HUES6 (cell line): ENCODE results near the gene B3GNT4.

ENCODE experiments used
- H3K27ac ChIP-seq: 2 replicates; pipeline ENCODE4 v1.7.0; 2013; ENCODE audit warnings: low read depth, mild to moderate bottlenecking, low read length, inconsistent platforms
- H3K27me3 ChIP-seq: 2 replicates; pipeline ENCODE4 v1.6.1; 2013; ENCODE audit warnings: low read length; ENCODE audit not compliant: control insufficient read depth, insufficient read depth
- H3K36me3 ChIP-seq: 2 replicates; pipeline ENCODE4 v1.6.1; 2013; ENCODE audit warnings: low read length; ENCODE audit not compliant: control insufficient read depth, insufficient read depth
- H3K4me1 ChIP-seq: 2 replicates; pipeline ENCODE4 v1.6.1; 2013; ENCODE audit warnings: low read length; ENCODE audit not compliant: control insufficient read depth, insufficient read depth
- H3K4me3 ChIP-seq: 2 replicates; pipeline ENCODE4 v1.5.1; 2013; ENCODE audit warnings: low read depth, low read length
- H3K9ac ChIP-seq: one replicate; pipeline ENCODE4 v1.6.1; 2013; ENCODE audit warnings: mild to moderate bottlenecking, low read length
- H3K9me3 ChIP-seq: 2 replicates; pipeline ENCODE4 v1.6.1; 2013; ENCODE audit warnings: low read depth, low read length; ENCODE audit not compliant: control insufficient read depth, insufficient read depth

The B3GNT4 gene

DNA sequence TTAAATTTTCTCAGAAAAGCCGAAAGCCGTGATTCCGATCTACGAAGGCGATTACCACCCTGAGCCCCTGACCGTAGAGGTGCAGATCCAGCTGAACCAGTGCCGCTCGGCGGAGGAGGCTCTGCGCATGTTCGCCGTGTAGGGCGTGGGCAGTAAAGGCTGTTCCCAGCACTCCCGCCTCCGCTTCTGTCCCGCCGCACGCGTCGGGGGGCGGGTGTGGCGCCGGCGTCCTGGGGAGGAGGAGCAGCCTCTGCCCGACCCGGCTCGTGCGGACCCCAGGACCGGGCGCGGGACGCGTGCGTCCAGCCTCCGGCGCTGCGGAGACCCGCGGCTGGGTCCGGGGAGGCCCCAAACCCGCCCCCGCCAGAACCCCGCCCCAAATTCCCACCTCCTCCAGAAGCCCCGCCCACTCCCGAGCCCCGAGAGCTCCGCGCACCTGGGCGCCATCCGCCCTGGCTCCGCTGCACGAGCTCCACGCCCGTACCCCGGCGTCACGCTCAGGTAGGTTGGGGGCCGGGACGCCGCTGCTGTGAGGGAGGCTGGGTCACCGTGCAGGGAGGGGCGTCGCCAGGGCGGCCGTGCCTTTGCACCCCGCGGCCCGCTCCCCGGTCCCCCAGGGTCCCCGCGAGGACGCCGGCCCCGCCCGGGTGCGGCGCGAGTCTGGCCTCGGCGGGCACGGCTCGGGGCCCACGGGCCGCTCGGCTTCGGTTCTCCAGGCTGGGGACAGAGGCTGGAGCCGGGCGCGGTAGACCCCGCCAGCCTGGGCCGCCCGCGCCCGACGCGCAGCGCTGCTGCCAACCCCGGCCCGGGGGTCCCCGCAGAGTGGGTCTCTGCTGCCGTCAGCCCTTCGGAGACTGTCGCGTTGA, at the start of gene B3GNT4:
Gene B3GNT4, plus strand, starts transcription at position 409 of the 866 bp plus-strand sequence. CDS start 910 bp downstream, outside the sequence.
- Histone ChIP-seq H3K9ac (peak within 1 kb of the TSS; percentile 51), H3K27me3 (peaks cover 51% of the 10 kb centered on the region), H3K4me1 (peaks cover 15% of the 10 kb centered on the region; the same call in 1 of the 2 replicates), H3K36me3 (peaks cover 19% of the 10 kb centered on the region), H3K27ac (no peak within 1 kb of the TSS), H3K4me3 (peak within 1 kb of the TSS; percentile 68), H3K9me3 (no peaks in the 10 kb centered on the region)

DNA sequence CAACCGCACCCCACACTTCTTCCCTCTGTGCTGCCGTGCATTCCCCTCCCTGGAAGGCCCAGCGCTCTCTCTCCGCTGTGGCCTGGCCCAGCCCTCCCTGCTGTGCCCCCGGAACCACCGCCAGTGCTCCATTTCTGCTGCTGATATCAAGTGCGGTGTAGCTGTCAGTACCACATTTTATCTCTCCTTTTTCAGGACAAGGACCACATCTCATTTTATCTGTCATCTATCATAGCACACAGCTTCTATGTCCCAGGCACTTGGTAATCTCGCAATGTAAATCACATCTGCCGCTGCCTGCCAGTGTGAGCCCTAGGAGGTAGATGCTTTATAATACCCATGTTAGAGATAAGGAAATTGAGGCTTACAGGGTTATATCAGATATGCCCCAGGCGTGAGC, 47.8 kb upstream of the B3GNT4 start:
- Histone ChIP-seq H3K9me3 (no peaks in the 10 kb centered on the region), H3K36me3 (no peaks in the 10 kb centered on the region), H3K9ac (no peak overlapping the region), H3K4me1 (peaks cover 5% of the 10 kb centered on the region; the same call in 1 of the 2 replicates), H3K4me3 (no peak overlapping the region), H3K27ac (no peak overlapping the region), H3K27me3 (no peaks in the 10 kb centered on the region)

GRCh38 chr12:122158700-122159285, 44.7 kb upstream of the B3GNT4 start:
- Histone ChIP-seq H3K4me1 (0 out of 2 replicates have a peak, but pooled peaks cover 3% of the 10 kb centered on the region), H3K9ac (no peak overlapping the region), H3K9me3 (no peaks in the 10 kb centered on the region), H3K27me3 (no peaks in the 10 kb centered on the region), H3K27ac (no peak overlapping the region), H3K36me3 (no peaks in the 10 kb centered on the region), H3K4me3 (no peak overlapping the region)

- Histone ChIP-seq H3K9ac (no peak overlapping the region), H3K4me1 (0 out of 2 replicates have a peak, but pooled peaks cover 3% of the 10 kb centered on the region), H3K9me3 (no peaks in the 10 kb centered on the region), H3K36me3 (no peaks in the 10 kb centered on the region), H3K27me3 (no peaks in the 10 kb centered on the region), H3K4me3 (no peak overlapping the region), H3K27ac (no peak overlapping the region)
Measured at GRCh38 chr12:122159882-122160281, 43.6 kb upstream of the B3GNT4 start.

- Histone ChIP-seq H3K36me3 (no peaks in the 10 kb centered on the region), H3K4me3 (no peak overlapping the region), H3K9me3 (no peaks in the 10 kb centered on the region), H3K4me1 (no peaks in the 10 kb centered on the region), H3K27me3 (no peaks in the 10 kb centered on the region), H3K27ac (no peak overlapping the region), H3K9ac (no peak overlapping the region)
Measured at GRCh38 chr12:122160761-122161160, 42.7 kb upstream of the B3GNT4 start.

GRCh38 chr12:122161682-122162081, 41.8 kb upstream of the B3GNT4 start:
- H3K27ac ChIP-seq = no peak overlapping the region

DNA sequence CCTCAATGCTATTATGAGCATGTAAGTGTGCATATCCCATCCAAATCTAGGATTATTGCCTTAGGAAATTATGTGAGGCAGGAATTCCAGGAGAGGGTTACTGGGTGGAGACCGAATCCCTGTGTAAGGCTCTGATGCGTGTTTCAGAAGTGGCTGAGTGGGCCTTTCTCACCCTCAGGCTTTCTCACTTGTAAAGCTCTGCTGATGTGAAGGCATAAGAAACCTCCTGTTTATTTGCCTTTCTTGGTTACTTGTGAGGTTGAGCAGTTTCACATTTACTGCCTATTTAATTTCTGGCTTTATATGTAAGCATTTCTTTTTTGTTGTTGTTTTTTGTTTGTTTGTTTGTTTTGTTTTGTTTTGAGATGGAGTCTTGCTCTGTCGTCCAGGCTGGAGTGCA, 40.5 kb upstream of the B3GNT4 start:
- Histone ChIP-seq H3K27ac (no peak overlapping the region), H3K9ac (no peak overlapping the region), H3K9me3 (no peaks in the 10 kb centered on the region), H3K4me3 (no peak overlapping the region), H3K4me1 (no peaks in the 10 kb centered on the region; the same call in 1 of the 2 replicates), H3K36me3 (no peaks in the 10 kb centered on the region), H3K27me3 (no peaks in the 10 kb centered on the region)

More at GRCh38 chr12:122161682-122162081, 41.8 kb upstream of the B3GNT4 start:
- H3K36me3 ChIP-seq = no peaks in the 10 kb centered on the region
- no peak overlapping the region for H3K4me3 ChIP-seq
- H3K27me3 ChIP-seq = no peaks in the 10 kb centered on the region
- H3K9ac ChIP-seq = no peak overlapping the region
- no peaks in the 10 kb centered on the region; the same call in 1 of the 2 replicates for H3K4me1 ChIP-seq
- H3K9me3 ChIP-seq = no peaks in the 10 kb centered on the region

DNA sequence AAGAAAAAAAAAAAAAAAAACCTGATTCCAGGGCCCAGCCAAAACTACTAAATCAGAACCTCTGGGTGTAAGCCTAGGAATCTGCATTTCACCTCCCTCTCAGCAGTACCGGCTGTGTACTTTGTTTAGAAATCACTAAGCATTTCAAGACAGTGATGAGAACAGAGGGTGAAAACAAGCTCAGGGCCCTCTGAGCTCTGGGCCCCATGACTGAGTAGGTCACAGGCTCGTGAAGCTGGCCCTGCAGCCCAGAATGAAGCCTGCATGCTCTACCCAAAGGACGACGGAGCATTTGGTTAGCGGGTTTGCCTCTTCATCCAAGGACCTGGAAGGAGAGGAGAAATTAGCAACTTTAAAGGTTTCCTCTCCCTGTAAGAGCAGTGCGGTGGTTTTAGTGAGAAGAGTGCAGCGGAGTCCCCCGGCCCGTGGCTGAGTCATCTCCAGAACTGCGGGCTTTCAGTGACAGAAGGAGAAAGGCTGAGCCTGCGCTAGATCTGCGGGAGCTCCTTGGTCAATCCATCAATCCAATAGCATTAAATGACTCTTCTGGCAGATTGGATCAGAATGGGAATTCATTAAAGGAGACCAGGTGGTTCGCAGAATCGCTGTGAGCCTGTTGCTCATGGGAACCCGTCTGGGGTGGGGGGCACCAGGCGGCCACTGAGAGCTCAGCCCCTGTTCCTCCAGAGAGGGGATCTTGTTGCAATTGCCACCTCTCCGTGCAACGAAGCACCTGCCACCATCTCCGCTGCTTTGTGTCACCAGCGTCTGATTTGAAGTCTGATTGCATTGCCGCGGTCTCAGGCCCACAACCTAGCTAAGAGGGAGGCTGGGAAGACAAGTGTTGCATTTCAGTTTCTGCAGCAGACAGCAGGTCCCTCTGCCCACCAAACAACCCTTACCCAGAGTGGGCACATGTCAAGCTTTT, 36.8 kb upstream of the B3GNT4 start:
- H3K27ac ChIP-seq = no peak overlapping the region
- no peak overlapping the region for H3K9ac ChIP-seq
- no peaks in the 10 kb centered on the region for H3K27me3 ChIP-seq
- H3K4me3 ChIP-seq = no peak overlapping the region
- H3K36me3 ChIP-seq = no peaks in the 10 kb centered on the region
- no peaks in the 10 kb centered on the region; the same call in 1 of the 2 replicates for H3K4me1 ChIP-seq
- H3K9me3 ChIP-seq = no peaks in the 10 kb centered on the region

- Histone ChIP-seq H3K27me3 (no peaks in the 10 kb centered on the region), H3K36me3 (no peaks in the 10 kb centered on the region), H3K4me3 (no peak overlapping the region), H3K9me3 (no peaks in the 10 kb centered on the region), H3K27ac (no peak overlapping the region), H3K9ac (no peak overlapping the region), H3K4me1 (no peaks in the 10 kb centered on the region; the same call in 1 of the 2 replicates)
Measured at GRCh38 chr12:122167356-122167925, 36.1 kb upstream of the B3GNT4 start.

DNA sequence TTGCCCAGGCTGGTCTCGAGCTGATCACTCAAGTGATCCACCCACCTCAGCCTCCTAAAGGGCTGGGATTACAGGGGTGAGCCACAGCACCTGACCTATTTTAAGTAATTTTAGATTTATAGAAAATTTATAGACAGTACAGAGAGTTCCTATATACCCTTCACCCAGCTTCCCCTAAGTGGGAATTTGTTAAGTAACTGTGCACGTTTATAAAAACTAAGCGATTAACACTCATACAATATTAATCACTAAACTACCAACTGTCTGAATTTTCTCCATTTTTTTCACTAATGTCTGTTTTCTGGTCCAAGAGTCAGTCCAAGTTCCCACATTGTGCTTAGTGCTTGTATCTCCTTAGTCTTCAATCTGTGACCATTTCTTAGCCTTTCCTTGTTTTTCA, 35.0 kb upstream of the B3GNT4 start:
- no peak overlapping the region for H3K4me3 ChIP-seq
- H3K27me3 ChIP-seq = no peaks in the 10 kb centered on the region
- no peaks in the 10 kb centered on the region for H3K9me3 ChIP-seq

More for the DNA sequence above, 35.0 kb upstream of the B3GNT4 start:
- H3K9ac ChIP-seq = no peak overlapping the region
- no peaks in the 10 kb centered on the region; the same call in 1 of the 2 replicates for H3K4me1 ChIP-seq
- H3K27ac ChIP-seq = no peak overlapping the region
- H3K36me3 ChIP-seq = no peaks in the 10 kb centered on the region
